ENCODE data around the gene CFAP157.

Gene CFAP157

DNA sequence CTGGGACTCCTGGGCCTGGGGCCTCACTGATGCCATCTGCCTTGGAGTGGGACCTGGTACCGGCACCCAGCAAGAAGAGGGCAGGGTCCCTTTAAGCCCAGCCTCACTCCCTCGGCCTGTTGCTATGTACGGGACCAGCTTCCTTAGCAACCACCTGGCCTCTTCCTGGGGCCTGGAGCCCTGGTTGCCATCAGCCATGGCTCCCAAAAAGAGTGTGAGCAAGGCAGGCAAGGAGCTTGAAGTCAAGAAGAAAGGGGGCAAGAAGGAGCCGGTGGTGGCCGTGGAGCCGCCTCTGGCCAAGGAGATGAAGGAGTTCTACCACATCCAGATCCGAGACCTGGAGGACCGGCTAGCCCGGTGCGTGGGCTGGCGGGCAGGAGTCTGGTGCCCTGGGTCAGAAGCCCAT, at the start of gene CFAP157:
Gene CFAP157 (plus strand): TSS at position 153 of the 406 bp plus-strand sequence. CDS start 44 bp downstream, at position 197.
- no peak for DNase-seq (ENCODE audit: low spot score)

DNA sequence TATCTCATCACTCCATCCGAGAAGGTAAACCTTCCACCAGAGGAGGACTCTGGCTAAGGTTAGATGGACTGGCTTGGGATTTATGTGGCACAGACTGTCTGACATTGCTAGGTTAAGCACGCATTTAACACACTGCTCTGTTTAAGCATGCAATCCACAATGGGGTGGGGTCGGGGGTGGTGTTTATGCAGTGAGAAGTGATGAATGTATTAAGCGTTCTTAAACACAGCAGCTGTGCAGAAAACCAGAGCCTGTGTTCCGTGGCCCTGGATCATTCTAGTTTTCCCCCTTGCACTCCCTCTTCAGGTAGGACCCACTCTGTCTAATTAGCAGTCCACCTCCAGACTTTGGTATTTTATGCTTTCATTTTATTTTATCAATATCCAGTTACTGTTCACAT, 48.4 kb upstream of the CFAP157 start:
- no peak for DNase-seq (ENCODE audit: low spot score)

DNA sequence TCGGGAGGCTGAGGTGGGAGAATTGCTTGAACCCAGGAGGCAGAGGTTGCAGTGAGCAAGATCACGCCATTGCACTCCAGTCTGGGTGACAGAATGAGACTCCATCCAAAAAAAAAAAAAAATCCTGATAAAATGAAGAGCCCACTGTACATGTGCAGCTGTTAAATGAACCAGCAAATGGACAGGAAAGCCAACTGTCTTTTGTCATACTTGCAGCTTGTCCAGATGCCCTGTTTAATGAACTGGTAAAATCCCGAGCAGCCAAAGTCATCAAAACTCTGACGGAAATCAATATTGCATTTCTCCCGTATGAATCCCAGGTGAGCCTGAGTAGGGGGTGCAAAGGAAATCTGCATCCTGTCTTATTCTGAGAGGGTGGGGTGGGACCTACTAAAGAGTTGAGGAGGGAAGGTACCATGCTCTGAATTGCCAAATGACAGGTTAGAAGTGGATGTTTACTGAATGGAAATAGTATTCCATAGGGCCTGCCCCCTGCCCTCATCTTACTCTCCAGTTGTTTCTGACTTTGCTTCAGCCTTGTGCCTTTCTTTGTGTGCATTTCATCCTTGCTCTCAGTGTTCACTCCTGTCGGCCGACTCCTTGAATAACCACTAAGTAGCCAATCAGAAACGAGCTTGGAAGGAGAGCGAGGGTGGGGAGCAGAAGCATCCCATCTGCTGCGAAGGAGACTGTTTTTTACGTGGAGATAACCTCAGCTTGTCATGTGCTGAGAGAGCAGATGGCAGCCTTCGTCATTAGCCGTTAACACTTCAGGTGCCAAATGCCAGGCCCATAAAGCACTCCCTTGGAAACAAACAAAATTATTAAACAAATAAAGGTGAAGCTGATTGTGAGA, 45.7 kb upstream of the CFAP157 start:
- no peak for DNase-seq (ENCODE audit: low spot score)

DNA sequence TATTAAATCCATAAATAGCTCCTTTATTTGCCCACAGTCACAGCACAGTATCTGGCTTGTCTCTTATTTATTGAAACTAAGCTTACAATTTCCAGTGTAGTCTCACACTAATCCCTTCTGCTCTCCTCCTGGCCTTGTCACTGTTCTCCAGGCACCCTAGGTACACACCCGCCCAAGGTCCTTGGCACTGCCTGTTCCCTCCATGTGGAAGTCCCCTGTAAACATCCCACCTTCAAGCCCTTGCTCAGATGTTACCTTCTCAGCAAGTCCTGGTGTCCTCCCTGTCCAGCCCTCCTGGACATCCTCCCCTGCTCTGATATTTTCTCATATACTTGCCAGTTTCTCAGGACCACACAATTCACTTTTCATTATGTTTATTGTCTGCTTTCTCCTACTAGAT, 44.2 kb upstream of the CFAP157 start:
- DNase-seq (ENCODE audit: low spot score) = no peak

DNA sequence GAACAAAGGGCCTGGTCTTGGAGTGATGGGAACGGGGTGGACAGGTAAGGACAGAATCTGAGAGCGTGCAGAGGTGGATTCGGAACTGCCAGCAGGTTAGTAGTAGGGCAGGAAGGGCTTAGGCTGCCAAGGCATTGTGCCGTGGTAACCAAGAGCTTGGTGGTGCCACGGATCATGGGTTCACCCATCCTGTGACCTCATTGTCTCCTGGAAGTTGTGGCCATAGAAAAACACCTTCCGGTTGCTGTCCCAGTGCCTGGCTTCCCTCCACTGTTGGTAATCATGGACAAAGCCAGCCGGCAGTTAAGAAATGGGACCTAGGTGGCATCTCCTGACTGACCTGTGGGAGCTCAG, 42.5 kb upstream of the CFAP157 start:
- no peak for DNase-seq (ENCODE audit: low spot score)

DNA sequence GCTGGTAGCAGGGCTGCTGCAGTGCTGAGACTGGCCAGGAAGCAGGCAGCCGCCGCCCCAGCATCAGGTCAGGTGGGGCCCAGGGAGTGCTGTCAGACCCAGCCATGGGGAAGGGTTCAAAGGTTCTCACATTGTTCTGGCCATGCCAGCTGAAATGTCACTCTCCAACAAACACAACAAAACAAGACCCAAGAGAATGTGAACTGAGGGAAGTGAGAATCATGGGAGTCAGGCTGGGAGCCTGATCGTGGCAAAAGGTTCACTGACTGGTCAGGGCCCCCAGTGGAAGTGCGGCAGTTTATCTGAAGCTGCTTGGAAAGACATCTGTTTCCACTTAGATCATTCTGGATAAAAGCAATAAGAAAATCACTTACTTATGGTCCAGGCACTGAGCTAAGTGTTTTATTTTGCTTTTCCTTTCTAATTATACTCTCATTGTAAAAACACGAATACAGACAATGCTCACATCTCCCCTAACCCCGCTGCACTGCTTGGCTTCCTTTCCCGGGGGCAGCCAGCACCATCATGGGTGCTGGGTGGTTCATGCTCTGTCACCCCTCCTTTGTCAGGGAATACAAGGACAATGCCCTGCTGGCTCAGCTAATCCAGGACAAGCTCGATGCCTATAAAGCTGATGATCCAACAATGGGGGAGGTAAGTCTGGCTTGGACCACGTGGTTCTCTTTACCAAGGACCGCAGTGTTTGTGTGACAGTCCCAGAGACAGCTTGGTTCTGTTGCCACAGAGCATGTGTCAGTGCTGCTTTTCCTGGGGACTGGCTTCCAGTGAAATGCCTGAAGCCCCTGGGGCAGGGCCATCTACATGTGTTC, 41.9 kb upstream of the CFAP157 start:
- DNase-seq (ENCODE audit: low spot score) = no peak

DNA sequence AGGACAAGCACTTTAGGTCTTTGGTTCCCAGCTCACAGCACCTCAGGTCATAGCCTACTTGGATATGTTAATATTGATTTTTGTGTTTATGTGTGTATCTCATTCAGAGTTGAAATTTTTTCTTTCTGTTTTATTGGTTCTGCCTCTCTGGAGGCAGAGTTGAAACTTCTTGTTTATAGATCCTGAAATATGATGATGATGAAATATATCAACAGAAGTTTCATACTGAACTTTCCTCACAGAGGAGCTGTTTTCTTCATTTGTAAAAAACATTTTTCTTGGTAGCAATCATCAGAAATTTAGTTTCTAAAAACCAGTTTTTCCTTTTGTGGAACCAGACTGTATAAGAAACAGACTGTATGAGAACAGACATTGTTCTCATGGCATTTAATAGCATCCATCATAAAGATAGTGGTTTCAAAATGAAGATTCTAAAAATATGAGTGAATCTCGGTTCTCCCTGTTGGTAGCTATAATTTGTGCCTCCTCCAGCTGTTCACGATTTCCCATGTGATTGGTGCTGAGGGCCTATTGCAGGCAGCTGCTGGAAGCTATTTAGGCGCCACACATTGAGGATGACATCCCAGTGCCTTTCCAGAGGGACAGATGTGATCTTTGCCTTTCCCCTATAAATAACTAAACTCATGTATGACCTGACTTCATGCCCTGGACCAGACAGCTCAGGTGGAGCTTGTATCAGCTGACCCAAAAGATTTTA, 39.5 kb upstream of the CFAP157 start:
- DNase-seq (ENCODE audit: low spot score) = no peak

DNA sequence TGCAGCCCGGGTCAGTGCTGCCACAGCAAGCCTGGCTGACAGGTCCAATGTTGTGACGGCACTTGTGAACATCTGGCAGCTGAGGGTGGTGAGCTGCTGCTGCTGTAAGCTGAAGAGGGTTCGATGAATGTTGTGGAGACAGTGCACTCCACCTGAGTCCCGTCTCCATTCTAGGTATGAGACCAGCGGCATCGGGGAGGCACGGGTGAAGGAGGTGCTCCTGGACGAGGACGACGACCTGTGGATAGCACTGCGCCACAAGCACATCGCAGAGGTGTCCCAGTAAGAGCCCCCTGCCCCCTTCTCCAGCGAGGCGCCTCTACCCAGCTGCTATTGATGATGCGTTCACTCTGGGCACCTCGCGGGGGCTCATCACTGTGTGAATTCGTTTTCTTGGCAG, 38.9 kb upstream of the CFAP157 start:
- no peak for DNase-seq (ENCODE audit: low spot score)

DNA sequence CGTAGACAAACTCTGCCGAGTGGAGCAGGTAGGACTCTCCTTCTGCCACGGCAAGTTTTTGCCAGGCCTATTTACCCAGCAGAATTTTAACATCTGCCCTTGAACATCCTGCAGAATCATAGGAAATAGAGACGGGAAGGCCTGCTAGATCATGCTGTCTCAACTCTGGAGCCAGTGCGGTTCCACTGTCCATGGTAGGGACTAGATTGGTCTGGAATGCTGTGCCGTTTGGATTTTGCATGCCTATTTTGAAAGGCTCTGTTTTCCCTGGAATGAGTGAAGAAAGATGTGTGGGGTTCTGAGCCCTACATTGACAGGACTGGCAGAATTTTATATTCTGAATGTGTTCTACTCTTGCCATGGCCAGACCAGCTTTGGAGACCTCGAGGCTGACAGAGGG, 33.6 kb upstream of the CFAP157 start:
- no peak for DNase-seq (ENCODE audit: low spot score)

DNA sequence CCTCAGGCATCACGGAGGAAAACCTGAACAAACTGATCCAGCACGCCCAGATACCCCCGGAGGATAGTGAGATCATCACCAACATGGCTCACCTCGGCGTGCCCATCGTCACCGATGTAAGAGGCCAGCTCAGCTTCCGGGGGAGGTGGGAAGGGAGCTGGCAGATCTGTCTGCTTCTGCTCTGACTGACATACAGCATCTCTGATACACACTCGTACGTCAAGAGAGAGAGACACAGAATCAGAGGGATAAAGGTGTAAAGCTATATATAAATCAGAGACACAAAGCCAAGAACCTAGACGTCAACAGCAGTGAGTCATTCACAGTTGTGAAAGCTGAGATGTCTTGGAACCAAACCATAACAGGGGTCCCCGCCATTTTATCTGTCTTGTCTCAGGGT, 30.1 kb upstream of the CFAP157 start:
- no peak for DNase-seq (ENCODE audit: low spot score)

DNA sequence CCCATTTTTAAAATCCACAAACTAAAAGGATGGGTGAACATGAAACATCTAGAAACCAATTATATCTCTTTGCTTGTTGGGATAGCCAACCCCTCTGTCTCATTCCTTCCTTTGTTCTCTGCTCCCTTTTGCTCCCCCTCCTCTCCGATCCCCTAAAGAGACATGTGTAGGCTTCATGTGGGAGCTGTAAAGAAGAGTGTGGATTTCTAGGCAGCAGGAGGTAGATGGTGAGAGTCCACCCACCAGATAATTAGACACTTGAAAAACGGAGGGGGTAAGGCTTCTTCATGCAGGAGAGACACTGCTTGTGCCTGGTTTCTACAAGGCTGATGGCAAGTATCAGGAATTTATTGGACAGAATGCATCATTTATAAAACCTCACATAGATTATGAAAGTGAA, 27.3 kb upstream of the CFAP157 start:
- no peak for DNase-seq (ENCODE audit: low spot score)

DNA sequence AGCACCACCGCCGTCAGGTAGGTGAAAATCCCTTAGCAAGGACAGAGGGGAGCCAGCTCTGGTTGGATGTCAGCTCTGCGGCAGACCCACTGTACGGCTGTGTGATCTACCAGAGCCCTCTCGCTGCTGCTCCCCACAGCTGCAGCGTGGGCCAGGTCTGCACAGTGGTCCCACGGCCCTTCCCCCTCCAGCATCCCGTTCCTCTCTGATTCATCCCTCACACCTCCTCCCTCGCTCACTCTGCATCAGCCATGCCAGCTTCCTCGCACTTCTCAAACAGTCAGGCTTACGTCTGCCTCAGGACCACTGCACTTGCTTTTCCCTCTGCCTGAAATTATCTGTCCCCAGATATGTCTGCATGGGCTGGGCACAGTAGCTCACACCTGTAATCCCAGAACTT, 26.6 kb upstream of the CFAP157 start:
- no peak for DNase-seq (ENCODE audit: low spot score)

DNA sequence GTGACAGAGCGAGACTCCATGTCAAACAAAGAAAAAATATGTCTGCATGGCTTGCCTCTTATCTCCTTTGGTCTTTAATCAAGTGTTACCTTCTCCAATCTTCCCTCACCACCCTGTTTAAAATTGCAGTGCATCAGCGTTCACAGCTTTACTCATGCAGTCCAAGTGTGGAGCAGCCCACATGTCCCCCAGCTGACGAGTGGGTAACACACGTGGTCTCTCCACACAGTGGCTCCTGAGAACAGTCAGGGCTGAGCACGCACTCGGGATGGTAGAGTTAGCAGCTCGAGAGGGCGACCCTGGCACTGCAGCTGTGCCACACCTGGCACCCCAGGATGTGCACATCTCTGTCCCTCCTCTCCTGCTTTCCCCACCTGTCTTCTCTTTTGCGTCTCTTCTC, 25.9 kb upstream of the CFAP157 start:
- no peak for DNase-seq (ENCODE audit: low spot score)

DNA sequence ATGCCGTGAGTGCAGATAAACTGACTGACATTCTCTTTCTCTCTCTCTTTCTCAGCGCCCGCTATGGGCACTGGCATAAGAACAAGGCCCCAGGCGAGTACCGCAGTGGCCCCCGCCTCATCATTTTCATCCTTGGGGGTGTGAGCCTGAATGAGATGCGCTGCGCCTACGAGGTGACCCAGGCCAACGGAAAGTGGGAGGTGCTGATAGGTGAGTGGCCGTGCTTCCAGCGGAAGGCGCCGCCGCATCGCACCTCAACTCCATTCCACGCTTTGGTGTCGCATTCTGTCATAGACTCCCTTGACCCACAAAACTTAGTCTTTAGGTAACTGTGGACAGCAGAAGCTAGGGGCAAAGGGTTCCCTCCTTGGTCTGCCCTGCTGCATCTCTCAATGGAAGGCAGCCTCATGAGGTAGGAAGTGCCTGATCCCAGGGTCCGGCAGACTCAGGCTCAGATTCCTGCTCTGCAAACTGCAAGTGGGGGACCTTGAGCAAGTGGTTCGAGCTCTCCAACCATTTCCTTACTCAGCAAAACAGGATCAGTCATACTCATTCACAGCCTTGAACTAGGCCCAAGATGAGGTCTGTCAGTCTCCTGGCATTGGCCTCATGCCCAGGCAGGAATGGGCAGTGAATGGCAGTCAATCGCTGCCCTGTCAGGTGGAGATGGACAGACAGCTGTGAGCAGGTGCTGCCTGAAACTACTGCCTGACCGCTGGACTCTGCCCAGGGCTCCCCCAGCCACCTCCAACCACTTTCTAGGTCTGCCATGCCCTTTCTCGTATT, 24.2 kb upstream of the CFAP157 start:
- DNase-seq (ENCODE audit: low spot score) = no peak

DNA sequence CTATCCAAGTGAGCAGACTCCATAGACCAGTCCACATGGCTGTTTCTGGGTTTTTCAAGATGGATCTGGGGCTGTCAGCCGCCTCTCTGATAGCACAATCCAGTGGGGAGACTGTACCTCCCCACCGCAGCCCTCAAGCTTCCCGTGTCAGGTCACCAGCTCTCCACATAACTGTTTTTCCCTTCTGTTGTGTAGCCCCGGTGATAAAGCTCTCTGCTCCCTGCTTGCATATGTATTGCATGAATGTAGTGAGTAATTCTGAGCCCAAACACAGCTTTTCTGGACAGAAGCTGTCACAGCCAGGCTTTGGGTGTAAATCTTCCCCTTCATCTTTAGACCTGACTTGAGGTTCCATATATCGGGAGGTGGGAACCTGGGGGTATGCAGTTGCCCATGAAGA, 23.1 kb upstream of the CFAP157 start:
- DNase-seq (ENCODE audit: low spot score) = no peak

DNA sequence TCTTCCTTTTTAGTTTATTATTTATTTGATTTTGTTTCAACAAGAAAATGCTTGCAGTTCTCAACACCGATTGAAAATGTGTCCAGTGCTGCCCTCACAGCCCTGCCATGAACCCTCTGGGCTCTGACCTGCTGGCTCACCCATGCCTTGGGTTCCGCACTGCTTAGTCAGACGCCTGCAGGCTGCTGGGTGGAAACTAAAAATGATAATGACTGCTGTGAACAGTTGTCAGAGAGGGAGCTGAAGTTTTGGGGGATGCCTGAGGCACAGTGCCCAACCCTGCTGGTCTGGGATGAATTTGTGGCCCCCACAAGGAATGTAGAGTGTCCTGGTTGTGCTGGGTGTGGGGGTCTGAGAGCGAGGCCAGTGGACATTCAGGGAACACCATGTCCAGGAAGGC, 22.2 kb upstream of the CFAP157 start:
- no peak for DNase-seq (ENCODE audit: low spot score)

DNA sequence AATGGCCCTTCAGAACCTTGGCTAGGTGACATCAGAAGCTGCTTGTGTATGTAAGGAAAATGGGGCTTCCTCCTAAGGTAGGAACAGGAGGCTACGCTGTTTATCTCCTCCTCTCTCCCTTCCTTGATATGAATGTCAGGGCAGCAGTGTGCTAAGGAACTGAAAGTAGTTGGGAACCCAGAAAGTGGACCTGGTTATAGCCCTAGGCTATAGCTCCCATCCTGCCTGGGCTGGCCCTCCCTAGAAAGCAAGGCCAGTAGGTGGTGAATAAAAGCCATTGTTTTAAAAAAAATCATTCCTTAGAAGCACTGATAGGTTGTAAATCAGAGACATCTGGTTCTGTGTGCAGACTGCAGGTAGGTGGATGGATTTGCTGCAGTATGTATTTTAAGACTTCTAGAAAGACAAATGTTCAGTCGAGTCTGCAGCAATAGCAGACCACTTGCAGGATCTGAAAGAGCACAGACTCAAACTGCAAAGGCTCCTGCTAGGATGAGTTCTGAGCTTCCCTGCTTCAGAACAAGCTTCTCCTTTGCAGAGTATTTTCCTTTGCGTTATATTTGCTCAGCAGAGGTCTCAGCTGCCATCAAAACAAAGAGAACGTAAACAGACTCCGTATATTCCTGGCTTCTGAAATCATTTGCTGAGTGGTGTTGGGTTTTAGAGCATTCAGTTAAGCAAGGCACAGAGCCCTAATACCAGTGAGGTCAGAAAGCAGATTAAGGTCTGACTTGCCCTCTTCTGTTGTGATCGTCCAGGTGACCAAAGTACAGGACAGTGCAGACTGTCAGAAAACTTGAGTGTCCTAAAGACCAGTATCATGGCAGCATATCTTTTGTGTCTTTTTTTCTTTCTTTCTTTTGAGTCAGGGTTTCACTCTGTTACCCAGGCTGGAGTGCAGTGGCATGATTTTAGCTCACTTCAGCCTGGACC, 20.1 kb upstream of the CFAP157 start:
- DNase-seq (ENCODE audit: low spot score) = no peak

DNA sequence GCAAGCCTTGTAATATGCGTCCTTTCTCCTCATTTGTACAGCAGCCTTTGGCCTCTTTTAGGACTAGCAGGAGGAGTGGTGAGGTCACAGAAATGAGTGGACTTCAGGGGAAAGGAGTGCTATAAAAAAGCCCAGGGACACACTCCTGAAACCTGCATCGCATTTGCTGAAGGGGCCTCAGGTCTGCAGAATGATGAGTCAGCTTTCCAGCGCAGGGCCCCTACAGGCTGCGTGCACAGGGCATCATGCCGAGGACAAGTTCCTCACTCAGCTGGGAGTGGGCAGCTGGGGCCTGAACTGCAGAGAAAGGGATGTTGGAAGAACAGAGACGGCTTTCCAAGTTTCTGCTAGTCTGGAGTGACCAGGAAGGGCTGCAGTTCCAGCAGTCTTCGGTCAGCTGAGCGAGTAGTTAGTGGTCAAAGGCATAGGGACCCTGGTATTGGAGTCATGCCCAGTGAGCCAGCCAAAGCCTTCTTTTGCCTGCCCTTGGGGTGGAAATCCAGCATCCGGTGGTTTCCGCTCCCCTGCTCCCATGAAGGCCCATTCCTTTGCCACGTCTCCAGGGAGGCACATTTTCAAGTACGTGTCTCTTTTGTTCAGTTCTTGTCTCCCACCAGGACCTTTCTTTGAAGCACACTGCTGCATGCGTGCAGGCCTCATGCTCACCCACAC, 17.3 kb upstream of the CFAP157 start:
- no peak for DNase-seq (ENCODE audit: low spot score)

DNA sequence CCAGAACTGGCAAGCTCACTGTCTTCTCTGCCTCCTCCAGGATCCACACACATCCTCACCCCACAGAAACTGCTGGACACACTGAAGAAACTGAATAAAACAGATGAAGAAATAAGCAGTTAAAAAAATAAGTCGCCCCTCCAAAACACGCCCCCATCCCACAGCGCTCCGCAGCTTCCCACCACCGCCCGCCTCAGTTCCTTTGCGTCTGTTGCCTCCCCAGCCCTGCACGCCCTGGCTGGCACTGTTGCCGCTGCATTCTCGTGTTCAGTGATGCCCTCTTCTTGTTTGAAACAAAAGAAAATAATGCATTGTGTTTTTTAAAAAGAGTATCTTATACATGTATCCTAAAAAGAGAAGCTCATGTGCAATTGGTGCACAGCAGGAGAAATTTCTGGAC, 16.1 kb upstream of the CFAP157 start:
- no peak for DNase-seq (ENCODE audit: low spot score)

DNA sequence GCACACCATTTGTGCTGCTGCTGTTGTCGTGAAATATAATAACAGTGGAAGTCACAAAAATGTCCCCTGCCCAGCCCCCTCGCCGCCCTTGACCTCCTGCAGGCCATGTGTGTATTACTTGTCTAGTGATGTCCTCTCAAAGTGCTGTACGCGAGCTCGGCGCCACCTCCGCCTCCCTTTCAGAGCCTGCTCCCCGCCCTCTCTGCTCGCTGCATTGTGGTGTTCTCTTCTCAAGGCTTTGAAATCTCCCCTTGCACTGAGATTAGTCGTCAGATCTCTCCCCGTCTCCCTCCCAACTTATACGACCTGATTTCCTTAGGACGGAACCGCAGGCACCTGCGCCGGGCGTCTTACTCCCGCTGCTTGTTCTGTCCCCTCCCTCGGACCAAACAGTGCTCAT, 14.7 kb upstream of the CFAP157 start:
- no peak for DNase-seq (ENCODE audit: low spot score)
